CD4-positive, CD25-positive, alpha-beta regulatory T cell (primary cell): Measurements from ENCODE around the gene KRTAP5-4. TPM values are rescaled to one million over a fixed set of nuclear protein-coding genes. Genes with fewer than 3 reads are reported as not detected.
"Not testable (repeated sequence)": the region's sequence is repeated elsewhere in the genome, so short reads cannot be mapped to it uniquely, and the experiment has no call there.

Source experiments
- ATAC-seq, 2 donors: fragments of 150-1000 bp; cut with Tn5 transposase; one replicate each; pipeline ENCODE4 v1.10.0; 2021; ENCODE audit warnings: low read depth in 2 of 2, moderate number of reproducible peaks in 2 of 2, moderate library complexity in 1 of 2
- DNase-seq, 3 donors: peaks; one replicate each; pipeline versions ENCODE4 v3.0.0 to v3.0.0-alpha.2; 2012 to 2022; ENCODE audit warnings: mixed read lengths in 1 of 3
- H3K27ac ChIP-seq: one replicate; pipeline ENCODE4 v1.7.0; 2013; ENCODE audit warnings: mild to moderate bottlenecking, low read length; ENCODE audit not compliant: insufficient read depth, poor library complexity, severe bottlenecking
- H3K27me3 ChIP-seq: one replicate; pipeline ENCODE4 v1.7.0; 2013; ENCODE audit warnings: low read length; ENCODE audit not compliant: control insufficient read depth, insufficient read depth
- H3K36me3 ChIP-seq: one replicate; pipeline ENCODE4 v1.7.0; 2013; ENCODE audit warnings: mild to moderate bottlenecking, low read length, moderate library complexity; ENCODE audit not compliant: control insufficient read depth, insufficient read depth
- H3K4me1 ChIP-seq: 2 replicates; pipeline ENCODE4 v1.7.0; 2013; ENCODE audit warnings: mild to moderate bottlenecking, low read length; ENCODE audit not compliant: insufficient read depth, control insufficient read depth, poor library complexity, severe bottlenecking
- H3K4me3 ChIP-seq: one replicate; pipeline ENCODE4 v1.7.0; 2013; ENCODE audit warnings: low read depth, mild to moderate bottlenecking, low read length, moderate library complexity
- H3K9me3 ChIP-seq, 2 experiments: 1 replicate in 1 of 2; 2 replicates in 1 of 2; pipeline ENCODE4 v1.7.0; 2013; ENCODE audit warnings: low read length in 2 of 2, mild to moderate bottlenecking in 1 of 2, moderate library complexity in 1 of 2; ENCODE audit not compliant: control insufficient read depth in 2 of 2
- H3K27ac Mint-ChIP-seq, 3 donors: one replicate each; pipeline ENCODE4 v1.8.0; 2020 to 2022; ENCODE audit warnings: mild to moderate bottlenecking in 3 of 3, mixed read lengths in 3 of 3, moderate library complexity in 2 of 3
- H3K27me3 Mint-ChIP-seq: one replicate; pipeline ENCODE4 v1.8.0; 2022; ENCODE audit warnings: mild to moderate bottlenecking, mixed read lengths
- H3K36me3 Mint-ChIP-seq: one replicate; pipeline ENCODE4 v1.8.0; 2020; ENCODE audit warnings: mixed read lengths
- H3K4me1 Mint-ChIP-seq, 4 donors: one replicate each; pipeline ENCODE4 v1.8.0; 2020 to 2022; ENCODE audit warnings: mixed read lengths in 4 of 4, mild to moderate bottlenecking in 1 of 4
- H3K4me3 Mint-ChIP-seq, 4 donors: one replicate each; pipeline ENCODE4 v1.8.0; 2020 to 2022; ENCODE audit warnings: mild to moderate bottlenecking in 4 of 4, mixed read lengths in 4 of 4, moderate library complexity in 3 of 4
- H3K9me3 Mint-ChIP-seq, 7 donors: one replicate each; pipeline ENCODE4 v1.8.0; 2020 to 2022; ENCODE audit warnings: mixed read lengths in 7 of 7, mild to moderate bottlenecking in 3 of 7, moderate library complexity in 2 of 7
- polyA plus RNA-seq, 4 donors: library from polyadenylated mRNA; unstranded; fragments of 300-500 nt; fragmentation: Illumina TruSeq; gene quantifications; one replicate each; pipeline ENCODE4 v1.2.3, GENCODE V29; 2021
- total RNA-seq: library from RNA; stranded (reverse); gene quantifications from one replicate; pipeline ENCODE4 v1.2.3, GENCODE V29; 2022

The KRTAP5-4 gene
- total and polyA plus RNA-seq, 5 donors from 2014 or later: not detected

GRCh38 chr11:1600626-1601025, 21.3 kb downstream of the KRTAP5-4 start:
- Mint-ChIP-seq H3K27me3 (peaks cover 17% of the 10 kb centered on the region), H3K4me1 (peaks cover 0 to 15% (median under 1%) of the 10 kb centered on the region in 4 donors), H3K9me3 (peaks cover 0 to 3% (median 0%) of the 10 kb centered on the region in 7 donors)

GRCh38 chr11:1598816-1599215, 23.1 kb downstream of the KRTAP5-4 start:
- H3K27me3 ChIP-seq: peaks cover 8% of the 10 kb centered on the region
- H3K4me3 Mint-ChIP-seq: no peak overlapping the region
- no peaks in the 10 kb centered on the region for H3K9me3 ChIP-seq
- H3K4me1 ChIP-seq: no peaks in the 10 kb centered on the region
- H3K4me3 ChIP-seq: no peak overlapping the region
- no peak overlapping the region for H3K27ac Mint-ChIP-seq
- ATAC-seq (no peak), DNase-seq (no peak)
- peaks cover 31% of the 10 kb centered on the region for H3K27me3 Mint-ChIP-seq
- H3K27ac ChIP-seq: no peak overlapping the region
- H3K9me3 Mint-ChIP-seq: peaks cover 0 to 3% (median 0%) of the 10 kb centered on the region in 7 donors
- H3K4me1 Mint-ChIP-seq: peaks cover 0 to 25% (median 2%) of the 10 kb centered on the region in 4 donors
- H3K36me3 Mint-ChIP-seq: no peaks in the 10 kb centered on the region
- no peaks in the 10 kb centered on the region for H3K36me3 ChIP-seq

More at GRCh38 chr11:1600626-1601025, 21.3 kb downstream of the KRTAP5-4 start:
- Histone ChIP-seq H3K4me1 (no peaks in the 10 kb centered on the region), H3K4me3 (no peak overlapping the region), H3K27ac (no peak overlapping the region), H3K36me3 (no peaks in the 10 kb centered on the region), H3K27me3 (peaks cover 8% of the 10 kb centered on the region), H3K9me3 (no peaks in the 10 kb centered on the region)
- ATAC-seq (no peak), DNase-seq (no peak)
- H3K36me3 Mint-ChIP-seq: no peaks in the 10 kb centered on the region
- no peak overlapping the region for H3K4me3 Mint-ChIP-seq
- H3K27ac Mint-ChIP-seq: no peak overlapping the region

- not testable (repeated sequence) for H3K36me3 ChIP-seq, H3K4me3 Mint-ChIP-seq, H3K27ac ChIP-seq, H3K9me3 Mint-ChIP-seq, H3K27me3 ChIP-seq, H3K4me1 ChIP-seq, DNase-seq, H3K36me3 Mint-ChIP-seq, H3K4me3 ChIP-seq, H3K9me3 ChIP-seq, H3K27ac Mint-ChIP-seq, ATAC-seq
- peaks cover 30% of the 10 kb centered on the region for H3K27me3 Mint-ChIP-seq
- H3K4me1 Mint-ChIP-seq: peaks cover 0 to 25% (median 3%) of the 10 kb centered on the region in 4 donors
These were observed 23.5 kb downstream of the KRTAP5-4 start for GRCh38 chr11:1598406-1598805.

GRCh38 chr11:1597994-1598380, 24.0 kb downstream of the KRTAP5-4 start, which contains the start of gene KRTAP5-2:
KRTAP5-2 (minus strand) TSS chr11:1598294; CDS start chr11:1598250, 44 bp downstream.
- no peak within 1 kb of the TSS for H3K4me3 Mint-ChIP-seq
- peaks cover 0 to 3% (median 0%) of the 10 kb centered on the region in 7 donors for H3K9me3 Mint-ChIP-seq
- H3K36me3 Mint-ChIP-seq: no peaks in the 10 kb centered on the region
- peaks cover 8% of the 10 kb centered on the region for H3K27me3 ChIP-seq
- H3K27ac ChIP-seq: no peak within 1 kb of the TSS
- no peaks in the 10 kb centered on the region for H3K4me1 ChIP-seq
- peaks cover 0 to 25% (median 5%) of the 10 kb centered on the region in 4 donors for H3K4me1 Mint-ChIP-seq
- DNase-seq: no peak
- no peaks in the 10 kb centered on the region for H3K36me3 ChIP-seq
- no peak within 1 kb of the TSS for H3K27ac Mint-ChIP-seq
- ATAC-seq: no peak
- H3K4me3 ChIP-seq: no peak within 1 kb of the TSS
- H3K9me3 ChIP-seq: no peaks in the 10 kb centered on the region
- peaks cover 26% of the 10 kb centered on the region for H3K27me3 Mint-ChIP-seq

- Mint-ChIP-seq H3K36me3 (peaks cover 3% of the 10 kb centered on the region), H3K27me3 (peaks cover 25% of the 10 kb centered on the region), H3K27ac (no peak overlapping the region), H3K4me3 (no peak overlapping the region), H3K9me3 (peaks cover 0 to 3% (median 0%) of the 10 kb centered on the region in 7 donors), H3K4me1 (peaks cover 0 to 28% (median 5%) of the 10 kb centered on the region in 4 donors)
- DNase-seq (no peak), ATAC-seq (no peak)
- Histone ChIP-seq H3K36me3 (no peaks in the 10 kb centered on the region), H3K9me3 (no peaks in the 10 kb centered on the region), H3K27ac (no peak overlapping the region), H3K27me3 (peaks cover 8% of the 10 kb centered on the region), H3K4me3 (no peak overlapping the region), H3K4me1 (no peaks in the 10 kb centered on the region)
These were observed 24.5 kb downstream of the KRTAP5-4 start for GRCh38 chr11:1597331-1597993.

GRCh38 chr11:1596576-1597121, 25.3 kb downstream of the KRTAP5-4 start:
- not testable (repeated sequence) for H3K27ac ChIP-seq, H3K36me3 Mint-ChIP-seq, H3K27me3 ChIP-seq, DNase-seq, H3K9me3 Mint-ChIP-seq, H3K4me3 ChIP-seq, H3K27ac Mint-ChIP-seq, H3K36me3 ChIP-seq, ATAC-seq, H3K4me3 Mint-ChIP-seq, H3K4me1 ChIP-seq, H3K9me3 ChIP-seq
- Mint-ChIP-seq H3K27me3 (peaks cover 31% of the 10 kb centered on the region), H3K4me1 (peaks cover 0 to 29% (median 5%) of the 10 kb centered on the region in 4 donors)

GRCh38 chr11:1595994-1596575, 25.9 kb downstream of the KRTAP5-4 start:
- not testable (repeated sequence) for DNase-seq, H3K4me1 ChIP-seq, H3K36me3 ChIP-seq, H3K9me3 ChIP-seq, H3K36me3 Mint-ChIP-seq, H3K27me3 ChIP-seq, H3K9me3 Mint-ChIP-seq, H3K4me3 ChIP-seq, ATAC-seq, H3K27ac ChIP-seq, H3K4me3 Mint-ChIP-seq
- Mint-ChIP-seq H3K27ac (peak overlapping the region in 1 of 3 donors; percentile 55), H3K27me3 (peaks cover 29% of the 10 kb centered on the region), H3K4me1 (peaks cover 0 to 29% (median 5%) of the 10 kb centered on the region in 4 donors)
